Fibroblast of lung (primary cell): Measurements from ENCODE around the gene SUCO.

Experiments used
- EZH2 ChIP-seq: IDR thresholded peaks from 2 replicates; pipeline ENCODE4 v1.5.1; 2012; ENCODE audit warnings: low read length, control low read depth, mild to moderate bottlenecking; ENCODE audit errors: missing control alignments
- TF ChIP-seq, protein P1 (sequence below), 2 donors: IDR thresholded peaks in 1 of 2; conservative IDR thresholded peaks in 1 of 2; 1 replicate in 1 of 2; 2 replicates in 1 of 2; pipeline ENCODE4 v1.5.1; 2011 to 2012; ENCODE audit warnings: low read length in 2 of 2, control low read depth in 1 of 2, inconsistent platforms in 1 of 2, low read depth in 1 of 2, mild to moderate bottlenecking in 1 of 2

DNA sequence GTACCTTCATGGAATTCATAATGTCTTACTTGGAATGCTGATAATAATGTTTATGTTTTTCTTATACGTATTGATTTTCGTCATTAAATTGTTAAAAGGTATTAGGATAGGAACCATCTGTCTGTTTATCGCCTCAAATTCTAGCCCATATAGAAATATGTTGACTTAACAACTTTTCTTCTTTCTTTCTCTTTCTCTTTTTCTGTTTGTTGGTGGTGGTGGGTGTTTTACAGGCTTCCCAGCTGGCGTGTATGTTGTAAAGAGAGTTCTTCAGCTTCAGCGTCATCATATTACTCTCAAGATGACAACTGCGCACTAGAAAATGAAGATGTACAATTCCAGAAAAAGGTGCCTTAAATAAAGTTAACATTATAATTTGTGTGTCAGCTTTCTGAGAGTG lies 18.3 kb downstream of the SUCO start:
- TF ChIP-seq, protein P1, sequence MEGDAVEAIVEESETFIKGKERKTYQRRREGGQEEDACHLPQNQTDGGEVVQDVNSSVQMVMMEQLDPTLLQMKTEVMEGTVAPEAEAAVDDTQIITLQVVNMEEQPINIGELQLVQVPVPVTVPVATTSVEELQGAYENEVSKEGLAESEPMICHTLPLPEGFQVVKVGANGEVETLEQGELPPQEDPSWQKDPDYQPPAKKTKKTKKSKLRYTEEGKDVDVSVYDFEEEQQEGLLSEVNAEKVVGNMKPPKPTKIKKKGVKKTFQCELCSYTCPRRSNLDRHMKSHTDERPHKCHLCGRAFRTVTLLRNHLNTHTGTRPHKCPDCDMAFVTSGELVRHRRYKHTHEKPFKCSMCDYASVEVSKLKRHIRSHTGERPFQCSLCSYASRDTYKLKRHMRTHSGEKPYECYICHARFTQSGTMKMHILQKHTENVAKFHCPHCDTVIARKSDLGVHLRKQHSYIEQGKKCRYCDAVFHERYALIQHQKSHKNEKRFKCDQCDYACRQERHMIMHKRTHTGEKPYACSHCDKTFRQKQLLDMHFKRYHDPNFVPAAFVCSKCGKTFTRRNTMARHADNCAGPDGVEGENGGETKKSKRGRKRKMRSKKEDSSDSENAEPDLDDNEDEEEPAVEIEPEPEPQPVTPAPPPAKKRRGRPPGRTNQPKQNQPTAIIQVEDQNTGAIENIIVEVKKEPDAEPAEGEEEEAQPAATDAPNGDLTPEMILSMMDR (conservative IDR thresholded peaks at IDR 0.05 in 1 of 2, IDR thresholded peaks at IDR 0.05 in 1 of 2; ENCODE audit: low read depth in 1 of 2, low read length in 2 of 2): no peak
- TF ChIP-seq EZH2: no peak
